Neural cell (in vitro differentiated cells): Measurements from ENCODE around the gene DLG2. TPM values are rescaled to one million over a fixed set of nuclear protein-coding genes. Genes with fewer than 3 reads are reported as not detected.

Source experiments
- H2AFZ ChIP-seq: fragments of 200-600, 300-800 bp; sonication (generic), shearing (Covaris generic); 2 replicates; pipeline ENCODE4 v1.6.0; 2014; ENCODE audit warnings: low read depth, mild to moderate bottlenecking, antibody characterized with exemption, low read length, moderate library complexity
- H3F3A ChIP-seq: fragments of 200-600 bp; shearing (Covaris generic); 2 replicates; pipeline ENCODE4 v1.6.1; 2016; ENCODE audit warnings: mild to moderate bottlenecking, moderate library complexity, mixed read lengths, antibody characterized with exemption, low read length; ENCODE audit not compliant: insufficient read depth, poor library complexity, severe bottlenecking
- H3K27ac ChIP-seq: fragments of 200-600, 300-800 bp; sonication (generic), shearing (Covaris generic); 2 replicates; pipeline ENCODE4 v1.5.1; 2014; ENCODE audit warnings: mild to moderate bottlenecking, low read length, moderate library complexity
- H3K27me3 ChIP-seq: fragments of 300-800, 200-600 bp; sonication (generic), shearing (Covaris generic); 2 replicates; pipeline ENCODE4 v1.6.0; 2014; ENCODE audit warnings: mild to moderate bottlenecking, low read depth, low read length, moderate library complexity; ENCODE audit not compliant: insufficient read depth
- H3K36me3 ChIP-seq: fragments of 300-800, 200-600 bp; sonication (generic), shearing (Covaris generic); 2 replicates; pipeline ENCODE4 v1.5.1; 2014; ENCODE audit warnings: mild to moderate bottlenecking, antibody characterized with exemption, low read length, moderate library complexity; ENCODE audit not compliant: insufficient read depth
- H3K4me2 ChIP-seq: fragments of 300-800, 200-600 bp; sonication (generic), shearing (Covaris generic); 2 replicates; pipeline ENCODE4 v1.6.0; 2014; ENCODE audit warnings: mild to moderate bottlenecking, low read length
- H3K4me3 ChIP-seq: fragments of 300-800, 200-600 bp; sonication (generic), shearing (Covaris generic); 2 replicates; pipeline ENCODE4 v1.5.1; 2014; ENCODE audit warnings: mild to moderate bottlenecking, low read length, moderate library complexity
- H3K79me2 ChIP-seq: fragments of 200-600 bp; shearing (Covaris generic); replicated peaks from 2 replicates; pipeline ENCODE4 v1.6.0; 2014; ENCODE audit warnings: mild to moderate bottlenecking, low read length, moderate library complexity; ENCODE audit not compliant: insufficient read depth
- H3K9ac ChIP-seq: fragments of 300-800, 200-600 bp; sonication (generic), shearing (Covaris generic); 2 replicates; pipeline ENCODE4 v1.6.1; 2016; ENCODE audit warnings: mild to moderate bottlenecking, low read length, mixed read lengths
- H3K9me2 ChIP-seq: fragments of 200-600 bp; shearing (Covaris generic); 2 replicates; pipeline ENCODE4 v1.6.1; 2016; ENCODE audit warnings: mild to moderate bottlenecking, low read length, mixed read lengths; ENCODE audit not compliant: insufficient read depth
- H3K9me3 ChIP-seq: fragments of 200-600, 300-800 bp; sonication (generic), shearing (Covaris generic); 2 replicates; pipeline ENCODE4 v1.6.1; 2016; ENCODE audit warnings: mild to moderate bottlenecking, mixed run types, low read length, moderate library complexity, mixed read lengths
- H4K20me1 ChIP-seq: fragments of 200-600 bp; shearing (Covaris generic); 2 replicates; pipeline ENCODE4 v1.6.1; 2016; ENCODE audit warnings: mild to moderate bottlenecking, mixed run types; ENCODE audit not compliant: insufficient read depth
- CTCF ChIP-seq: fragments of 450-650 bp; IDR thresholded peaks from 2 replicates; pipeline ENCODE4 v1.5.1; 2014; ENCODE audit warnings: antibody characterized with exemption, mild to moderate bottlenecking, moderate library complexity; ENCODE audit not compliant: poor library complexity, severe bottlenecking
- EP300 ChIP-seq: fragments of 450-650 bp; conservative IDR thresholded peaks from 2 replicates; pipeline ENCODE4 v1.6.1; 2014; ENCODE audit warnings: antibody characterized with exemption, mild to moderate bottlenecking, moderate library complexity; ENCODE audit not compliant: poor library complexity, severe bottlenecking
- EZH2 ChIP-seq: fragments of 200-600, 300-800 bp; shearing (Covaris generic), sonication (generic); IDR thresholded peaks from 2 replicates; pipeline ENCODE4 v1.6.1; 2014; ENCODE audit warnings: antibody characterized with exemption, low read length, borderline replicate concordance, mild to moderate bottlenecking; ENCODE audit not compliant: insufficient read depth, poor library complexity, severe bottlenecking
- MXI1 ChIP-seq: fragments of 450-650 bp; conservative IDR thresholded peaks from 2 replicates; pipeline ENCODE4 v1.6.1; 2014; ENCODE audit warnings: antibody characterized with exemption, mild to moderate bottlenecking; ENCODE audit not compliant: poor library complexity, severe bottlenecking
- POLR2AphosphoS5 ChIP-seq: IDR thresholded peaks from 2 replicates; pipeline ENCODE4 v1.6.1; 2012
- RAD21 ChIP-seq: fragments of 450-650 bp; conservative IDR thresholded peaks from 2 replicates; pipeline ENCODE4 v1.6.1; 2014; ENCODE audit warnings: antibody characterized with exemption, mild to moderate bottlenecking, moderate library complexity
- REST ChIP-seq: IDR thresholded peaks from 2 replicates; pipeline ENCODE4 v1.6.1; 2012; ENCODE audit warnings: borderline replicate concordance
- SMC3 ChIP-seq: fragments of 450-650 bp; conservative IDR thresholded peaks from 2 replicates; pipeline ENCODE4 v1.6.1; 2014; ENCODE audit warnings: antibody characterized with exemption, mild to moderate bottlenecking, moderate library complexity; ENCODE audit not compliant: poor library complexity
- TAF1 ChIP-seq: IDR thresholded peaks from 2 replicates; pipeline ENCODE4 v1.6.1; 2012; ENCODE audit warnings: low read depth
- polyA plus RNA-seq: library from polyadenylated mRNA; depleted of rRNA; stranded (reverse); fragments of >200 nt; gene quantifications from 2 replicates; pipeline ENCODE4 v1.2.3, GENCODE V29; 2014

DLG2 gene
- polyA plus RNA-seq, 1 donor from 2014 or later, result 179 TPM

GRCh38 chr11:83544846-83545245 lies 2082.3 kb downstream of the DLG2 start:
- H3K79me2 ChIP-seq, result peaks cover 8% of the 10 kb centered on the region
- H3K27me3 ChIP-seq, result no peaks in the 10 kb centered on the region
- peaks cover 3% of the 10 kb centered on the region for H3K36me3 ChIP-seq
- H4K20me1 ChIP-seq, result no peaks in the 10 kb centered on the region
- no peak overlapping the region for H3K4me2 ChIP-seq
- TF ChIP-seq EP300 (no peak), REST (no peak), EZH2 (no peak), SMC3 (no peak), MXI1 (no peak), POLR2AphosphoS5 (no peak), TAF1 (no peak), RAD21 (no peak)
- no peak overlapping the region for H2AFZ ChIP-seq
- no peaks in the 10 kb centered on the region for H3K9me3 ChIP-seq
- no peak overlapping the region for H3K27ac ChIP-seq
- H3K4me3 ChIP-seq, result no peak overlapping the region
- H3K9me2 ChIP-seq, result no peaks in the 10 kb centered on the region
- H3K9ac ChIP-seq, result no peak overlapping the region
- H3F3A ChIP-seq, result peaks cover 3% of the 10 kb centered on the region

GRCh38 chr11:83543706-83544439 lies 2083.3 kb downstream of the DLG2 start:
- Histone ChIP-seq H3F3A (peaks cover 3% of the 10 kb centered on the region), H3K9me2 (no peaks in the 10 kb centered on the region), H4K20me1 (no peaks in the 10 kb centered on the region), H2AFZ (no peak overlapping the region), H3K27ac (peak overlapping the region; percentile 89), H3K9ac (no peak overlapping the region), H3K4me2 (peak overlapping the region; percentile 76), H3K4me3 (no peak overlapping the region), H3K9me3 (no peaks in the 10 kb centered on the region), H3K79me2 (peaks cover 8% of the 10 kb centered on the region), H3K27me3 (no peaks in the 10 kb centered on the region), H3K36me3 (peaks cover 3% of the 10 kb centered on the region)
- TF ChIP-seq CTCF (no peak), REST (no peak), MXI1 (no peak), EZH2 (no peak), POLR2AphosphoS5 (no peak), EP300 (no peak), RAD21 (no peak), TAF1 (no peak), SMC3 (no peak)
